Stimulated activated naive CD8-positive, alpha-beta T cell treated with anti-CD3 and anti-CD28 coated beads, Interleukin-15, amount 100 ng/mL, for 72 hours (primary cell): ENCODE data around the gene MOXD1.

ENCODE experiments used
- ATAC-seq: fragments of 150-1000 bp; cut with Tn5 transposase; 2 replicates; pipeline ENCODE4 v1.10.0; 2021; ENCODE audit warnings: mild to moderate bottlenecking, moderate library complexity
- DNase-seq, 2 donors: peaks; one replicate each; pipeline ENCODE4 v3.0.0; 2021 to 2022
- H3K27ac Mint-ChIP-seq, 2 donors: one replicate each; pipeline ENCODE4 v1.8.0; 2022; ENCODE audit warnings: mild to moderate bottlenecking in 2 of 2, mixed read lengths in 2 of 2, moderate library complexity in 2 of 2
- H3K27me3 Mint-ChIP-seq: one replicate; pipeline ENCODE4 v1.8.0; 2022; ENCODE audit warnings: mixed read lengths
- H3K4me1 Mint-ChIP-seq: one replicate; pipeline ENCODE4 v1.8.0; 2022; ENCODE audit warnings: mild to moderate bottlenecking, mixed read lengths
- H3K4me3 Mint-ChIP-seq, 2 donors: one replicate each; pipeline ENCODE4 v1.8.0; 2022; ENCODE audit warnings: mild to moderate bottlenecking in 2 of 2, mixed read lengths in 2 of 2, moderate library complexity in 1 of 2
- H3K9me3 Mint-ChIP-seq, 2 donors: one replicate each; pipeline ENCODE4 v1.8.0; 2022; ENCODE audit warnings: mixed read lengths in 2 of 2

Gene MOXD1

DNA sequence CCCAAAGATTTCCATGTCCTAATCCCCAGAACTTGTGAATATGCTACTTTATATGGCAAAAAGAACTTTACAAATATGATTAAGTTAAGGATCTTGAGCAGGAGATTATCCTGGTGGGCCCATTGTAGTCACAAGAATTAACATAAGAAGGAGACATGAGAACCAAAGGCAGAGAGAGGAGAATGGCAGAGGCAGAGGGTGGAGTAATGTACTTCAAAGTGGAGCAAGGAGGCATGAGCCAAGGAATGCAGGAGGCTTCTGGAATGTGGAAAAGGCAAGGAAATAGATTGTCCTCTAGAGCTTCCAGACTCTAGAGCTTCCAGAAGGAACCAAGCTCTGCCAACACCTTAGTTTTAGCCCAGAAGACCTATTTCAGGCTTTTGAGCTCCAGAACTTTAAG, 147.4 kb downstream of the MOXD1 start:
- DNase-seq = no peak
- H3K27me3 Mint-ChIP-seq = peaks cover 9% of the 10 kb centered on the region
- no peak for ATAC-seq
- H3K4me1 Mint-ChIP-seq = no peaks in the 10 kb centered on the region
- H3K4me3 Mint-ChIP-seq = no peak overlapping the region
- H3K9me3 Mint-ChIP-seq = no peaks in the 10 kb centered on the region
- no peak overlapping the region for H3K27ac Mint-ChIP-seq

DNA sequence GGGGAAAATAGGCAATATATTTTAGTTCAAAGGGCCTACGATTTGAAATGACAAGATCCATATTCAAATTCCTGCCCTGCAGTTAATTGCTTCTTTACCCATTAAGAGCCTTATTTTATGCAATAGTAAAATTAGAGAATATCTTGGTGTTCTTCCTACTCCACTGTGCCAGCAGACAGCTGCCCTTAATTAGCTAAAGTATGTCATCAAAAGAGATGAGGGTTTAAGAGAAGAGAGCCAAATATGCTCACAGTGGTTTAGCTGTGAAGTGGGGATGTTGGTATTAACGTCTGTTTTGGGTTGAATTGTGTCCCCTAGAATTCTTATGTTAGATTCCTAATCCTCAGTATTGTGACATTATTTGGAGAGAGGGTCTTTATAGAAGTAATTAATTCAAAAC, 148.1 kb downstream of the MOXD1 start:
- no peaks in the 10 kb centered on the region for H3K4me1 Mint-ChIP-seq
- no peaks in the 10 kb centered on the region for H3K9me3 Mint-ChIP-seq
- H3K4me3 Mint-ChIP-seq = no peak overlapping the region
- peaks cover 9% of the 10 kb centered on the region for H3K27me3 Mint-ChIP-seq
- DNase-seq (no peak), ATAC-seq (no peak)
- H3K27ac Mint-ChIP-seq = no peak overlapping the region

DNA sequence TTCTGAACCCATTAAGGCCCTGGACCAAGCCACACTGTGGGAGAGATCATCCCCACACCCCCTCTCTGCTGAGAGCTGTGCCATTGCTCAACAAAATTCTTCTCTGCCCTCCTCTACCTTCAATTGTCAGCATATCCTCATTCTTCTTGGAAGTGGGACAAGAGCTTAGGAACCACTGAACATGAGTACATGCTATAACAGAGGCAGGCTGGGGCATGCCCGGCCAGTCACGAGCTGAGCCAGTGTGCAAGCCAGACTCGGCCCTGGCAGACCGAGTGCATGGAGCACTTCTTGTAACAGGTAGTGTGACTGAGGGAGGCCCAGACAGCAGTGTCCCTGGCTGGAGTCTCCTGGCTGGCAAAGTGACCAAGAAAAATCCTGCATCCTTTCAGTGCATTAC, 149.2 kb downstream of the MOXD1 start:
- no peak overlapping the region for H3K27ac Mint-ChIP-seq
- DNase-seq (no peak), ATAC-seq (no peak)
- H3K27me3 Mint-ChIP-seq = peaks cover 15% of the 10 kb centered on the region
- H3K9me3 Mint-ChIP-seq = no peaks in the 10 kb centered on the region
- H3K4me1 Mint-ChIP-seq = no peaks in the 10 kb centered on the region
- no peak overlapping the region for H3K4me3 Mint-ChIP-seq

DNA sequence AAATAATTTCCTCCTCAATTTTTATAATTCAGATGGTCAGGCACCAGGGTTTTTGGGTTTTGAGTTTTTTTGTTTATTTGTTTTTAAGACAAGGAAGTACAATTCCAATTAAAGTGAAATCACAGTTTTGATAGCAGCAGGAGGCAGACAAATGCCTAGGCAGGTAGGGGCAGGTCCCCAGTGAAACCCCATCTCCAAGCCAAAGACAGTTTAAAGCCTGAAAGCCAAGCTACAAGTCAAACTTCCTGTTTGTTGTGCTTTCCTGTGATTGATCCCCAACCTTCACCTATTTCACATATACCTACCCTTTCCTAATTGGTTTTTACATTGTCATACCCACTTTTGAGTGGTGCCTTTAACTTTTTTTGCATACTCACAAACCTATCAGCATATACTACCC, 149.6 kb downstream of the MOXD1 start:
- no peak for ATAC-seq
- Mint-ChIP-seq H3K9me3 (no peaks in the 10 kb centered on the region), H3K27ac (no peak overlapping the region), H3K4me1 (no peaks in the 10 kb centered on the region), H3K27me3 (peaks cover 15% of the 10 kb centered on the region), H3K4me3 (no peak overlapping the region)
- no peak for DNase-seq

DNA sequence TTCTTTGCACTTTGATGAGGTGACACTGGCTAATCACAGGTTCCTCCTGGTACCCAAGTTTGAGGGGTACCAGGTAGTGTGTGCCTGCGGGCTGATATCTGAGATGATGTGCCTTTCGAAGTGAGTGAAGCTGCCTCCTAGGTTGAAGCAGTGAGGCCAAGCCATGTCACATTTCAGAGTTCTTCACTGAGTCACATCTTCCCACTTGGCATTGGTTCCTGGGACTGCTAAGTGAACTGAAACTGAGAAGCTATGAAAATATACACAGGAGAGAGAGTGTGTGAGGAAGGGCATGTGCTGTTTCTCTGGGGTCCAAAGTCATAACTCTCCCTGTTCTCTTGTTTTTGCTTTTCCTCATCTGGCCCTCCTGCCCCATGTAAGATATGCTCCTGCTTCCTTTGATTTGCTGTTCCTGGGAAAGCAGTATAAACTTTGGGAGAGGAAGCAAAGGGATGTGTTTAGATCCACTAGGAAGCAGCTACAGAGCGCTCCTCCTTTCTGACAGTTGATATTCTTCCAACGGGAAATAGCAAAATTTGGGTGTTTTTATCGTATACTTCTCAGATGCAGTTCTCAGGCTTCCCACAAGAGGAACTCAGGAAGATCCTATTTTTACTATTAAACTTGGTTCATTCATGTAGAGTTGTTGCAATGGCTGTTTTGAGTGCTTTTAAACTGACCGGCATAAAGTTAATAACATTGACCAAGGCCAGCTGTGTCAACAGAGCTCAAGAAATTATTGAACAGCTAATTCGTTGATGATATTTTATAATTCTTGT, 153.7 kb downstream of the MOXD1 start:
- H3K4me1 Mint-ChIP-seq = no peaks in the 10 kb centered on the region
- no peak for ATAC-seq
- no peak overlapping the region for H3K4me3 Mint-ChIP-seq
- DNase-seq = no peak
- no peak overlapping the region for H3K27ac Mint-ChIP-seq
- H3K27me3 Mint-ChIP-seq = peaks cover 6% of the 10 kb centered on the region
- H3K9me3 Mint-ChIP-seq = no peaks in the 10 kb centered on the region

DNA sequence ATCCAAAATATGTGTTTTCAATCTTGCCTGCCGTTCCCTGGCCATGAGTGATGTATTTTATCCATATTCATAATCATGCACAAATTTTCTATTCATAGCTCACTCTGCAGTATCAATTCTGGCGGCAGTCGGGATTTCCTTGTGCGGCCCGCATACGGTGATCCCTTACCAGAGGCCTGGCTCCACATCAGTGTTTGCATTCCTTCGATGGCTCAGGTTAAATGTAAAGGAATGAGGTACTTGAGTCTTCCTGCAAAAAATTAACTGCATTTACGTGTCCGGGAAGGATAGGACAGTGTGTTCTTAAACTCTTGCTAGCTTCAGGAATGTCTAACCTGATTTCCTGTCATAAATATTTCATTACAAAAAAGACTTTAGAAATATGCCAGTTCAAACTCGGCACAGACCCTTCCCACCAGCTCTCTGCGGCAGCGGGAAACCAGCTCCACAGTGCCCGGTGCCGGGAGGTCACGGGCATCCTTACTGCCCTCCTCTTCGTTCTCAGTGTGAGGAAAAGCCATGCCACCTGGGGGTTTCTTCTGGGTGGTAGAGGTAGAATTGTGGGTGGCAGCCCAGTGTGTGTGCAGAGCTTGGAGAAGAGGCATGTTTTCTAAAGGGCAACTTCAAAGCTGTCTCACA, 154.5 kb downstream of the MOXD1 start:
- DNase-seq (no peak), ATAC-seq (no peak)
- peaks cover 6% of the 10 kb centered on the region for H3K27me3 Mint-ChIP-seq
- H3K4me1 Mint-ChIP-seq = no peaks in the 10 kb centered on the region
- no peak overlapping the region for H3K4me3 Mint-ChIP-seq
- H3K27ac Mint-ChIP-seq = no peak overlapping the region
- H3K9me3 Mint-ChIP-seq = no peaks in the 10 kb centered on the region

DNA sequence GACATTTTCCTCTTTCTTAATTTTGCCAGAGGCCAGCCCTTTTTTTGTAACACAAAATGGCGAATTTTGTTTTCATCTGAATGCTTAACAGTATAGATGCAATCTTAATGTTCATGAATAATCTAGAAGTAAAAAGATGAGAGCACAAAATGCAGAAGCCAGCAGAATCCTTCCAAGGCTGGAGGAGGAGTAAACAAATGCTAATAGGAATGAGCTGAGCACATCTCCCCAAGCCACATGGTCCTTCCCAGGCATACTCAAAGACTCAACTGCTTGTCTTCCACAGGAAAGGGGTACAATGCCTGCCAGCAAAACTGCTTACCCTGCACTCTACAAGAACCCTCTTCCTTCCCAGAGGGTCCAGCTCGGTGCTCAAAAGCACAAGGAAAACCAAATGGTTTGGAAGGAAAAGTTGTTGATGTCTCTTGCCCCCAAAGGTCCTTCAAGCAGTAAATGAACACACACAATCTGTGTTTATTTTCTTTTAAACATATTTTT, 155.1 kb downstream of the MOXD1 start:
- H3K4me1 Mint-ChIP-seq = no peaks in the 10 kb centered on the region
- ATAC-seq = no peak
- no peak for DNase-seq
- H3K4me3 Mint-ChIP-seq = no peak overlapping the region
- H3K9me3 Mint-ChIP-seq = no peaks in the 10 kb centered on the region
- peaks cover 6% of the 10 kb centered on the region for H3K27me3 Mint-ChIP-seq
- H3K27ac Mint-ChIP-seq = no peak overlapping the region
